ENCODE data around the gene SDF4.

SDF4 gene

DNA sequence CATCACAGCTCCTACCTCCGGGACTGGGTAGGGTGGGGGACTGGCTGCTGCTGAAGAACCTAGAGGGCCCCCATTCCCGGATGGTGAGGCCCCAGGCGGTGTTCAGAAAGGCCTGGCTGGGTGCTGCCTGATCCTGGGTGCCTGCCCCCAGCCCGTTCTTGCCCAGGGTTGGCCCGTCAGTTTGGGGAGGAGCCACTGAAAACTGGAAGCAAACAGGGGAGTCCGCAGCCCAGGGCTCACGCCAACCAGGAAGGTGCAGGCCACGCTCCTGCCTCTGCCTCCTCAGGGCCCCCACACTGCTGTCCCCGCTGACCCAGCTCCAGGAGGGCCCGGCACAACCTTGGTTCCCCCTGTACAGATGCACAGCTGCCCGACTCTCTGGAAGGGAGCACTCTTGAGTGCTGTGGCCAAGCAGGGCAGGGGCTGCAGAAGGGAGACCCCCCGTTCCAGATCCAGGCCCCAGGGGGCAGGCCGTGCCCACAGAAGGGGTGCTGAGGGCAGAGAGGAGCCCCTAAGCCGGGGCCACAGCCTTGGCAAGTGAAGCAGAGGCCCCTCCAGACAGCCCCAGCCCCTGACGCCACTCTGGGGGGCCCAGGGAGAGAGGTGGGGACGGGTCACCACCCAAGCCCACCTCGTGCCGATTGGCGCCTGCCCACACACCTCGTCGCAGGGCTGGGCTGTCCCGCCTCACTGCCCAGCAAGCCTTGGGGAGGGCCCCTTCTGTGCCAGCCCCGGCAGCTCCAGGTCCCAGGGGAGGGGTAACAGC, 9.2 kb upstream of the SDF4 start:
- no peak for DNase-seq

DNA sequence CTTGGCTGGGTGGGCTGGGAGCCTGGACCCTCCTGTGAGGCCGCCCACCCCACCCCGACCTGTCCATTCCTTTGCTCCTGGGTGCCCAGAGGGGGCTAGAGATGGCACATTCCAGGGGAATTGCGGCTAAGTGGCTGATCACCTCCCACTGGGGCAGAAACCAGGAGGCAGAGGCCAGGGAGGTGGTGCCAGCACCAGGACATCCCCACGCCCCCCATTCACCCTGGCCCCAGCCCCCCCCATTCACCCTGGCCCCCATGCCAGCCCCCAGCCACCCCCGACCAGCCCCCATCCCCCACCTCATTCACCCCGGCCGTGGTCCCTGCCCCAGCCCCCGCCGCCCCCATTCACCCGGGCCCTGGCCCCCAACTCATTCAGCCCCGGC, 8.5 kb upstream of the SDF4 start:
- no peak for DNase-seq

DNA sequence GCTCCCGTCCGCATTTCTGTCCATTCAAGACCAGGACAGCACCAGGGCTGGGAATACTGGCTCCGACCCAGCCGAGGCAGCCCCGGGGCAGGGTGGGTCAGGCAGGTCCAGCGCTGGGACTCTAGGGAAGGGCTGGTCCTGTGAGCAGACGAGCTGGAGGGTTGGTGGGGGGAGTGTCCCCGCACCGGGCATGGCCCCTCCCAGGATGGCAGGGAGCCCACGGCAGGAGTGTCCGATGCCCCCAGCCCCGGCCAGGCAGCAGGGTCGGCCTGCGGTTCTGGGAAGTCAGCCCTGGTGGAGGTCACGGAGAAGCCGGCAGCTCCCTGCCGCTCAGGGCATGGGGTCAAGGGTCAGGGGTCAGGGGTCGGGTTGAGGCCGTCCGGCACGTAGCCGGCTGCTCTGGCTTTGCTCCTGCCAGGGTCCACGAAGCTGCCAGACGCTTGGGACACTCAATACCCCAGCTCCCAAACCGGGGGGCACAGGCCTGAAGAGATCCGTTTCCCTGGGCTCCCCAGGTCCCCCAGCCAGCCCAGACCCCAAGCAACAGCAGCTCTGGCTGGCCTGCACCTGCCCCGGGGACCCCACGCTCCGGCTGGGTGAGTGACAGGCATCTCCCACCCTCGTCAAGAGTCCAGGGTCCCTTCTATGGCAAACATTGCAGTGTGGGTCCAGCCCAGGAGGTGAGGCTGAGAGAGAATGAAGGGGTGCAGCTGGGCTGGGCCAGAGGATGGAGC, 8.0 kb upstream of the SDF4 start:
- no peak for DNase-seq

DNA sequence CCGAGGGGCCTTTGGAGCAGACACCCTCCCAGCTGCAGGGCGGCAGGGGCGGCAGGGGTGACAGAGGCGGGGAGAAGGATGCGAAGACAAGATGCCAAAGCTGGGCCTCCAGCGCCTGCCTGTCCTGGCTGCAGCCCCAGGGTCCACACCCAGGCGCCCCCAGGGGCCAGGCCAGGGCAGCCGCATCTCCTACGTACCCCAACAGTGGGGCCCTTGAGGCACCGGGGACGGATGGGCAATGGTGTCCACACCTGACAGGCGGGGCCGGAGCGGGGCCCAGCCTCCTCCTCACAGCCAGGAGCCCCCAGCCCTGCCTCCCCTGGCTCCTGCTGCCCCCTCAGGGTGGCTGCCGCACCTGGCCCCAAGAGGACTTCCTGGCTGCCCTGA, 7.4 kb upstream of the SDF4 start:
- no peak for DNase-seq

DNA sequence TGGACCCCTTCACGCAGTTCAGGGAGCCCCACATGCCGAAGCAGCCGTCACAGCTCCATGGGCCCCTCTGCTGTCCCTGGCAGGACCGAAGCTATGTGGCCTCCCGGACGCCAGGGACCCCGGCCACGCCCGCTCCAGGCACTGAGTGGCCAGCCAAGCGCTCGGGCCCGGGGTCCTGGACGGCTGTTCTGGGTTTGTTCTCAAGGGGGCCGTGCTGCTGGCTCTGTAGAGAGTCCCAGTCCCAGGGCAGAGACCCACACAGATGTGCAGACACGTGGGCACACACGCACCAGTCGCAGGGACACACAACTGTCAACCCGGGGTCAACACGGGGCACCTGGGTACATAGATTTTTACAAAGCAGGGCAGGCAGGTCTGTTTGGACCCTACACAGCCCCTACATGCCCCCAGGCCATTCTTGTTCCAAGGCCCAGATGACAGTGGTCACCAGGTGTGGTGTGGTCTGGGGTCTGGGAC, 6.9 kb upstream of the SDF4 start:
- DNase-seq: no peak

DNA sequence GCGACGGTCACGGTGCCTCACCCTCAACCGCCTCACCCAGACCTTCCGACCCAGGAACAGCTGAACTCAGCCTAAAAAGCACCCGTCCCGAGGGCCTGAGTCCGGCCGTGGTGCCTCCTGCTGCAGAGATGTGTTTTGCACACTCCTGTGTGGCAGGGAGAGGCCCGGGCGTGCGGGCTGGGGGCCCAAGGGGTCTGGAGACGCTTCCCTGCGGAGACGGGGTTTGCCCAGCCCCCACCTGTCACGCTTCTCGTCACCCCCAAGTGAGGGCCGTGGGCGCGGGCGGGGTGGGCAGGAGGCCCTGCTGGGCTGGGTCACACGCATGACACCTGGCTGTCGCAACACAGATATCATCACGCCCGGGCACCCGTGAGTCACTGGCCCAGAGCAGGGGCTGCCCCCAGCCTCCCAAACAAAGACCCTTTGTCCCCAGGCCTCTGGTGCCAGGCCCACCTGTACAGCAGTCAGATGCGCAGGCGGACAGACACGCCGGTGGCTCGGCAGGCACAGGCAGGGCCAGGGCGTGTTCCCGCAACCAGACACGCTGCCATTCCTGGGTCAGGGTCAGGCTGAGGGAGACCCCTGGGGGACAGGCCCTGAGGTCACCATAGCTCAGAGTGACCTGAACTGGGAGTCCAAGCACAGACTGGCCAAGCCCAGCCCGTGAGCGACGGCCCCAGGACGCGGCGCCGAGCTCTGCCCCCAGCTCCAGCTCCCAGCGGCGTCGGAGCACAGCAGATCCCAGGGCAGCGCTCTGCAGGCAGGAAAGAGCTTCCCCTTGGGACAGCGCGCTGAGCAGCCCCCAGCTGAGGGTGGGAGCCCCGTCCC, 6.3 kb upstream of the SDF4 start:
- DNase-seq: no peak

DNA sequence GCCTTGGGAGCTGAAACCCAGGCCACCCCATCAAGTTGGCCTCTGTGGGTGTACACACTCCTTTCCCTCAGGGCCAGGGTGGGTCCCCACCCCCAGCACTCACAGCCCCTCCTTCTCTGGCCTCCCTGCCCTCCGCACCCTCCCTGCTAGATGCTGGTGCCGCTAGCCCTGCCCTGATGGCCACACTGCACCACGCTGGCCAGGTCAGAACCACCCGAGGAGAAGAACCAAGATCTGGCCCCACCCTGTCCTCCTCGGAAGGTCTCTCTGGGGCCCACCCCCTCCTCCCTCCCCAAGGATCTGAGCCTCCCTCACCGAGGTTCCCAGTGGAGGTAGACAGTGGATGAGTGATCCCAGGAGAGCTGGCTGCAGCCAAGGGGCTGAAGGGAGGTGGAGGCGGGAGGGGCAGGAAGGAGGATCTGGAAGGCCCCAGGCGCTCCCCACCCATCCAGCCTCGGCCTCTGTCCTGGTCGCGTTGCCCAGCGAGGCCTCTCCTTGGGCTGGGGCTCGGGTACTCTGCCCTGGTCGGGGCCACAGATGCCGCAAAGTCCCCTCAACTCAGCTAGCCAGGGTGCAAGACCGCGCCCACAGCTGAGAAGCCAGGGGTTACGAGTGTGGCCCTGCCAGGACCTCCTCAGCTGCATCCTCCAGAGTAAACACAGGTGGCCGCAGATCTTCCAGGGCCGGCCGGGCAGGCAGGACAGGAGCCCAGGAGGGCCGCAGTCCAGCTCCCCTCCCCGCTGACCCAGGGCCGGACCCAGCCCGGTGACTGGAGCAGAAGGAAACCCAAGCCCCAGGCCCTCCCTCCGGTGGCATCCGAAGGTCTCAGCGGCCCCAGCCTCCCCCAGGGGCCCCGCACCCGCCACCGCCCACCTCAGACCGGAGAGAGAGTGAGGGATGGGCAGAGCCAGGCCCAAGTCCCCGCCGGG, 5.4 kb upstream of the SDF4 start:
- no peak for DNase-seq

DNA sequence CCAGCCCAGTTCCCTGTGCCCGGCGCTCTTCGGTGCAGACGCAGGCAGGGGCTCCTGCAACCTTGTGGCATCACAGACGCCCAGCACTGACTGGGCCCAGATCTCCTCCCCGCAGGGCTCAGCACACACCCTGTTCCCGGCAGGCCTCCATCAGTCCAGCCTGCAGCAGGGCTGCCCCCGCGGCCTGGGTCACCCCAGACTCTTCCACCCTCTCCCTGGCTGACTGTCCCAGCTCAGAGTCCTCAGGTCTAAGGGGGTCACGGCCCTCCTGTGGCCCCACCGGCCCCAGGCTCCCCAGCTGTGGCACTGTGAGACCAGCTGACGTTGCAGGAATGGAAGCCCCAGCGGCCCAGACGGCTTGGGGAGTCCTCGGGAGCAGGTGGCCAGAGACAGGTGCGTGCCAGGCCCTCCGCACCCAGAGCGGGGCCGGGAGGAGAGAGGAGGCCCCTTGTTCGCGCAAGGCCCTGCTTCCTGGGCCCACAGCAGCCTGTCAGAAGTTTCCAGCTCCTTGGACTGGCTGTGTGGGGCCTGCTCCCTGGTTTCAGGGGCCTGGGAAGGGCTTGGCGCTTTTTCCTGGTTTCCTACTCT, 4.5 kb upstream of the SDF4 start:
- DNase-seq: no peak

DNA sequence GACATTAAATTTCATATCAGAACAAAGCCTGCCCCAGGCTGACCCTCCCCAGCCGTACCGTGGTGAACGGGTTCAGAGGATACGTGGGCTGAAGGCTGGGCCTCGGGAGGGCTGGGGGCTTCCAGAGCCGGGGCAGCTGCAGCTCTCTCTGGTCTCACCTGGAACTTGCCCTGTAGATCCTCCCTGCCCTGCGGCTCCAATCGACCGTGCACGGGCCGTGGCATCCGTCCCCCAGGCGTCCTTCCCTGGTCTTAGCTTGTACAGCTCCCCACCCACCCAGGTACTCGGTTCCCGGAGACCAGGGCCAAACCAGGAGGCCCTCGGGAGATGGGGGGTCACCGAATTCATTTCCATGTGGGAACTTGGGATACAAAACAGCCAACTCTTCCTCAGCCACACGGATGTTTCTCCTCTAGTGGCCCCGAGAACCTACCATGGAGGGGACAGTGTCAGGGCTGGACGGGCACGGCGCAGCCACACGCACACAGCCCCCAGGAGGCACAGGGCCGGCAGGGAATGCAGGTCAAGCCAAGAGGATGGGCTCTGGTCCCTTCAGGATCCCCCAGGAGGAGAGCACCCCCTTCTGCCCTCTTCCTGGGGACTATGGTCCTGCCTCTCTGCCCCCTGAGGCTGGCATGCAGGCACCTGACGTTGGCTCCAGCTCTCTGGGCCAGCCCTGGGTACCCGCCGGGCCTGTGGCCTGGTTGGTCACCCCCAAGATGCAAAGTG, 3.4 kb upstream of the SDF4 start:
- DNase-seq: no peak

DNA sequence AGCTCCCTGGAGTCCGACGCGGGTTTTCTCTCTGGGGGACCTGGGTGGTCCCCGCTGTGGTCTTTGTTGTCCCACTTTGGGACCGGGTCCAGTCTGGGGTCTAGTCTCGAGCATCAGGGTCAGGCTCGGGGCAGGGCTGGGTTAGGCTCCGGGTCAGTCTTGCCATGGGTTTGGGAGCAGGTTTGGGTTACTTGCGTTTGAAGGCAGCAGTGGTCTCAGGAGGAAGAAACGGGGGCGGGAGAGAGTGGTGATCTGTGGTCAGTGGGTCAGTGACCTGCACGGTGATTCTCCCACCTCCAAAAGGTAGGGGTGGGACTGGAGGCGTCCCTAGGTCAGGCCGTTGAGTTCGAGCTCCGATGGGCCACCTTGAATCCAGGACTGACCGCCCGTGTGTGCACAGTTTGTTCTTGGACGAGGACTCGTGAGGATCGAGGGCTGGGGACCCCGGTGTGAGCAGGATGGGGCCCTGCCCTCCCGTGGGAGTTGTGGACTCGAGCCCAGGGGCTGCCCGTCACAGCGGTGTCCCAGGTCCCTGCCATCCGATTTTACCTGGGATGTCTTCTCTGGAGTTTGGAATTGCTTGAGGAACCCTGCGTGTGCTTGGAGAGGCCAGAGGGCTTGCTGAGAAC, 2.5 kb upstream of the SDF4 start:
- DNase-seq: no peak

DNA sequence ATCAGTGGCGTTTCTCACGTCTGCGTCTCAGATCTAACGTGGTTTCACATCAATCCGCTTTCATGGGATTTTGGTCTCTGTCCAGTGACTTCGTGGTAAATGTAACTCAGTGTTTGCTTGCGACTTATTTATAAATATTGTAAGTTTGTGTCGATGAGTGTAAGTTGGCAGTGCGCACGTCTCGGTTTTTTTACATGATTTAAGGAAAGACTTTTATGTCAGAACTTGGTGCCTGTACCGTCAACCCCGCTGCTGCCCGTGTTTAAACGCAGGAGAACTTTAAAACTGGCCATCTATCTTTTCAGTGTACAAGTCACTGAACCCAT, 1.7 kb upstream of the SDF4 start:
- DNase-seq: no peak

DNA sequence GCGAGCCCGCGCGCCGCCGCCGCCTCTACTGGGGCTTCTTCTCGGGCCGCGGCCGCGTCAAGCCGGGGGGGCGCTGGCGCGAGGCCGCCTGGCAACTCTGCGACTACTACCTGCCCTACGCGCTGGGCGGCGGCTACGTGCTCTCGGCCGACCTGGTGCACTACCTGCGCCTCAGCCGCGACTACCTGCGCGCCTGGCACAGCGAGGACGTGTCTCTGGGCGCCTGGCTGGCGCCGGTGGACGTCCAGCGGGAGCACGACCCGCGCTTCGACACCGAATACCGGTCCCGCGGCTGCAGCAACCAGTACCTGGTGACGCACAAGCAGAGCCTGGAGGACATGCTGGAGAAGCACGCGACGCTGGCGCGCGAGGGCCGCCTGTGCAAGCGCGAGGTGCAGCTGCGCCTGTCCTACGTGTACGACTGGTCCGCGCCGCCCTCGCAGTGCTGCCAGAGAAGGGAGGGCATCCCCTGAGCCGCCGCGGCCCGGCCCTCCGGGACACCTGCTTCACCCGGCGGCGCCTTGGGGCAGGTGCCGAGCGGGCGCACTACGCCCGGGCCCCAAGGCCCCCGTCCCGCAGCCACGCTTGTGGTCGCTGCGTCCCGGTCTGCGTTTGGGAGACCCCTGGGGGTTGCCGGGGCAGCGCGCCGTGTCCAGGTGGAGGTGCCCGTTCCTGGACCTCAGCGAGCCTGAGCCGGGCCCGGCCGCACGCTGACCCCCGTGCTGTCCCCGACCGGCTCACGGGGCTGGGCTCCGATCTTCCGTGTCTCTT, 1.2 kb upstream of the SDF4 start:
- no peak for DNase-seq

DNA sequence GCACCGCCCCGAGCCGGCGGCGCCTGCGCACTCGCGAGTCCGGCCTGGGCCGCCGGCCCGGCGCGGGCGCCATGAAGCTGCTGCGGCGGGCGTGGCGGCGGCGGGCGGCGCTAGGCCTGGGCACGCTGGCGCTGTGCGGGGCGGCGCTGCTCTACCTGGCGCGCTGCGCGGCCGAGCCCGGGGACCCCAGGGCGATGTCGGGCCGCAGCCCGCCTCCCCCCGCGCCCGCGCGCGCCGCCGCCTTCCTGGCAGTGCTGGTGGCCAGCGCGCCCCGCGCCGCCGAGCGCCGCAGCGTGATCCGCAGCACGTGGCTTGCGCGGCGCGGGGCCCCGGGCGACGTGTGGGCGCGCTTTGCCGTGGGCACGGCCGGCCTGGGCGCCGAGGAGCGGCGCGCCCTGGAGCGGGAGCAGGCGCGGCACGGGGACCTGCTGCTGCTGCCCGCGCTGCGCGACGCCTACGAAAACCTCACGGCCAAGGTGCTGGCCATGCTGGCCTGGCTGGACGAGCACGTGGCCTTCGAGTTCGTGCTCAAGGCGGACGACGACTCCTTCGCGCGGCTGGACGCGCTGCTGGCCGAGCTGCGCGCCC, 501 bp upstream of the SDF4 start, which contains the start of gene B3GALT6:
Gene B3GALT6, plus strand, starts transcription at position 30 of the 588 bp plus-strand sequence. Its CDS starts 42 bp downstream, at position 72.
- DNase-seq: no peak

DNA sequence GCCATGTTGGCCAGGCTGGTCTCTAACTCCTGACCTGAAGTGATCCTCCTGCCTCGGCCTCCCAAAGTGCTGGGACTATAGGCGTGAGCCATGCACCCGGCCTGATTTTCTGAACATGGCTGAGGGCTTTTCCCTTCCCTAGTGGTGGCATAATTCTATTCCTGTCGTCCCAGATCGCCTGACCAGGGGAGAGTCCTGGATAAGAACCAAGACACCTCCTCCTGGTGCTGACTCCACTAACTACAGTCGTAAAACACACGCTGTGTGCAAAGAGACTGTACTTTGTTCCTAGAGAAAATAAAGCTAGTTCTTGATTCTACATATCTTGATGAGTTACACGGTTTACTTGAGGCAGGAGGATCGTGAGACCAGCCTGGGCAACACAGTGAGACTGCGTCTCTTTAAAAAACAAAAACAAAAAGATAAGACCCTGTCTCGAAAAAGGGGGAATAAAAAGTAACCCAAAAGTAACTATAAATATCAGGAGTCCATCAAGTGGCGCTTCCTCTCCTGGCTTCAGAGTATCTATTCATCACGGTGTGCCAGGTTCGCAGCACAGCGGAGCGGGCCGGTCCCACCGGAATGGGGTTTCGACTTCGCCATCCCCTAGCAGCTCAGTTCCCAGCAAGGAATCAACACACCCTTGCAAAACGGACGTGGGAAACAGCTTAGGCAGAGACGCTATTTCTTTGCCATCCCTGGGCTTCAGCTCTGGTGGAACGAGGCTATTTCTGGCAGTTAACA, 973 bp downstream of the SDF4 start:
- peak; percentile 35 for DNase-seq

DNA sequence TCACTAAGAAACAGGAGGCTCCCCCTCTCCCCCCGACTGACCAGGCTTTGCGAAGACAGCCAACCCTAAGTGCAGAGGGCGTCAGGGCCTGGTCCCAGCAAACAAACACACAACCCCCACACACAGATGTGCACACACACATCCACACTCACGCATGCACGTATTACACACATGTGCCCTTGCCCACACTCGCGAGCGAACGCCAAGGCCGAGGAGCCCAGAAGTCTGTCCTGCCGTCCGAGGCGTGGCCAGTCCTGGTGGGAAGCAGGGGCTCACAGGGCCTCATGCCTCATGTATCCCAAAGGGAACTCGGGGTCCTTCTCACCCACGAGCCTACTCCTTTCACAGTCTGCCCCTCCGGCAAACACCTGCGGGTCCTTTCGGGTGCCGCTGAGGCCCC, 2.0 kb downstream of the SDF4 start:
- DNase-seq: no peak

DNA sequence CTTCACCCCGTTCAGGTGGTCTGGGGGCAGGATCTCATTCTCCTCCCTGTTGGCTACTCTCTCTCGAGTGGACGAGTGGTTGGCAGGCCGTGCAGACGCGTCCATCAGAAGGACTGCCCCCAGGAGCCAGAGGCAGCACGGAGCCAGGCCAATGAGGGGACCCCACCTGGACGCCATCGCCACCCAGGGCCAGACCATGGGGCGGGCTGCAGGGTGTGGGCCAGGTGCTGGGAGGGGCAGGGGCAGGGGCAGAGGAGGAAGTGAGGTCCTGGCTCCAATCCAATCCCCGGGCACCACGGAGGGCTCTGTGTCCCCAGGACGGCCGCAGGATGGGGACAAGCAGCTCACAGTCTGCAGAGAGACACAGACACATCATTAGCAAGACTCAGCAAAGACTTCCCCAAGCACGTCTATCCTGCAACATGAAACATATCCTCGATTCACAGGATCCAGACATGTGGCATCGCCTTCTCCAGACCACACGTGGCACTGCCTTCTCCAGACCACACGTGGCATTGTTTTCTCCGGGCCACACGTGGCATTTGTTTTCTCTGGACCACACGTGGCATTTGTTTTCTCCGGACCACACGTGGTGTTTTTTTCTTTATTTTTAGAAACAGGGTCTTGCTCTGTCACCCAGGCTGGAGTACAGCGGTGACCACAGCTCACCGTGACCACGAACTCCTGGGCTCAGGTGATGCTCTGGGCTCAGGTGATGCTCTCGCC, 3.0 kb downstream of the SDF4 start:
- no peak for DNase-seq

DNA sequence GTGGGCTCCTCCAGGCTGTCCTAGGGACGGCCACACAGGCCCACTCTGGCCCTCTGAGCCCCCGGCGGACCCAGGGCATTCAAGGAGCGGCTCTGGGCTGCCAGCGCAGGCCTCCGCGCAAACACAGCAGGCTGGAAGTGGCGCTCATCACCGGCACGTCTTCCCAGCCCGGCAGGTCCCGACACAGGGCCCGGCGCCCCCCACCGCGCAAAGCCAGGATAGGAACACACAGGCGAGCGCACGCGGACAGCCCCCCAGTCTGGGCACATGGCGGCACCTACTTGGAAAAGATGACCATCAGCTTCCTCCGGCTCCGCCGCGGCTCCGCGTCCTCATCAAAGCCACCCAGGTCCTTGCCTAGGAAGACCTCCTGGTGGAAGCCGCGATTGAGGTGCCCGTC, 3.6 kb downstream of the SDF4 start:
- no peak for DNase-seq

DNA sequence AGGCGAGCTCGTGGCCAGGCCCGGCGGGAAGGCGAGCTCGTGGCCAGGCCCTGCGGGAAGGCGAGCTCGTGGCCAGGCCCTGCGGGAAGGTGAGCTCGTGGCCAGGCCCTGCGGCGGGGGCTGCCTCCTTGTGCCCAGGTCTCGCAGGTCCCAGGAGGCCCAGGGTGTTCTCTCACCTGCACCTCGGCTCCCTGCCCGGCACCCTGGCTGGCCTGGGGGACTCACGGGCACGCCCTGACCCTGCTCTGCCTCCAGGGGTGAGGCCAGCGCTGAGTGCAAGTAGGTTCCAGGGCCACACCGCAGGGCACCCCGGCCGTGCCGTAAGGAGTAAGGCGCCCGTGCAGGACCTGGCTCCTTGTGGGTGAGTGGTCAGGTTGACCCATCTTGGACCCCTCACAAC, 4.4 kb downstream of the SDF4 start:
- DNase-seq: no peak

Data from NCI-H69 (cell line).